Measurements from ENCODE around the gene KCNK3. TPM values are rescaled to one million over a fixed set of nuclear protein-coding genes. Genes with fewer than 3 reads are reported as not detected.

KCNK3 gene
- total and polyA plus RNA-seq, 2 of the 13 experiments (the other 11 are each of a cell fraction or from before 2014, with no cell fraction given), result not detected

DNA sequence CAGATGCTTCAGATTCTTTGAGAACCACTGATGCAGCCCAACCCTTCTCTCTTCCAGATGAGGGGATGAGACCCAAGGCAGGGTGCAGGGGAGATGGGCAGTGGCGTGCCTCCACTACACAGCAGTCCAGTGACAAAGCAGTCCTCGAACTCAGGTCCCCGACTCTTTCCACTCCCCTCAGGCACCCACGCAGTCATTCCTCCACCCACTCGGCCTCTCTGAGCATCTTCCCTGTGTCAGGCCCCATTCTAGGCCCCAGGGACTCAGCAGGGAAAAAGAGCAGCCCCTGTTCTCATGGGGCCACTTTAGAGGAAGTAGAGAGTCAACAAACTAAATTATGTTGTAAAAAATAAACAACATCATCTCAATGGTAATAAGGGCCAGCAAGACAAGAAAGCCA is 15.2 kb downstream of the KCNK3 start:
- Histone ChIP-seq H2AFZ (ENCODE audit: low read length) (no peak overlapping the region), H3K27ac (ENCODE audit: extremely low read length, insufficient read depth, low read length) (no peak overlapping the region), H3K4me1 (ENCODE audit: insufficient read depth, low read length) (no peaks in the 10 kb centered on the region), H3K9ac (ENCODE audit: insufficient read depth, low read depth, low read length) (no peak overlapping the region), H4K20me1 (ENCODE audit: insufficient read depth, low read length) (no peaks in the 10 kb centered on the region; the same call in 1 of the 2 replicates), H3K36me3 (replicated peaks in 1 of 2; ENCODE audit: control insufficient read depth in 1 of 2, insufficient read depth in 2 of 2, low read length in 2 of 2) (no peaks in the 10 kb centered on the region), H3K9me3 (ENCODE audit: low read length) (no peaks in the 10 kb centered on the region), H3K79me2 (ENCODE audit: insufficient read depth, low read length) (no peaks in the 10 kb centered on the region), H3K4me3 (replicated peaks in 1 of 3; ENCODE audit: insufficient read depth in 1 of 3, low read depth in 2 of 3, low read length in 3 of 3) (no peak overlapping the region), H3K4me2 (ENCODE audit: low read depth, low read length) (no peak overlapping the region), H3K27me3 (ENCODE audit: control insufficient read depth in 1 of 2, insufficient read depth in 2 of 2, low read length in 2 of 2) (peaks cover 7 to 86% of the 10 kb centered on the region in 2 experiments; a peak in 4 of 5 replicates)
- FAIRE-seq (no peak), DNase-seq (ENCODE audit: low spot score) (no peak), ATAC-seq (no peak)
- no TSS peak for BruUV-seq (replicated peaks)
- intact Hi-C loops (cut with micrococcal nuclease; ENCODE audit: unreplicated experiment), result no loop called here
- CTCF ChIA-PET (ENCODE audit: low intra/inter-chr PET ratio, low total read pairs), result no interaction called here
- POLR2A ChIA-PET, result no interaction called here
- in situ Hi-C loops (cut with HindIII; ENCODE audit: extremely low pct_ligation_motif_present, low pct_unique_long_range_greater_than_20kb), result no loop called here
- no peak for TF ChIP-seq POLR2AphosphoS2 (IDR thresholded peaks at IDR 0.05; ENCODE audit: low read depth, low read length)
- TF ChIP-seq HNRNPH1 (optimal IDR thresholded peaks at IDR 0.05; ENCODE audit: low read depth, low read length), result no peak
- TF ChIP-seq ZBTB8A (CRISPR knock-in tag; IDR thresholded peaks at IDR 0.05; ENCODE audit: borderline replicate concordance, low read depth), result no peak
- no peak for TF ChIP-seq CAMTA2 (CRISPR knock-in tag; IDR thresholded peaks at IDR 0.05; ENCODE audit: borderline replicate concordance)
- no peak for TF ChIP-seq ZNF350 (CRISPR knock-in tag; IDR thresholded peaks at IDR 0.05; ENCODE audit: borderline replicate concordance, low read depth)
- no peak for TF ChIP-seq ONECUT2 (CRISPR knock-in tag; IDR thresholded peaks at IDR 0.05)
- WGBS (ENCODE audit: low lambda C conversion rate), result 8% methylated on average over 5 of the region's 5 CpGs

DNA sequence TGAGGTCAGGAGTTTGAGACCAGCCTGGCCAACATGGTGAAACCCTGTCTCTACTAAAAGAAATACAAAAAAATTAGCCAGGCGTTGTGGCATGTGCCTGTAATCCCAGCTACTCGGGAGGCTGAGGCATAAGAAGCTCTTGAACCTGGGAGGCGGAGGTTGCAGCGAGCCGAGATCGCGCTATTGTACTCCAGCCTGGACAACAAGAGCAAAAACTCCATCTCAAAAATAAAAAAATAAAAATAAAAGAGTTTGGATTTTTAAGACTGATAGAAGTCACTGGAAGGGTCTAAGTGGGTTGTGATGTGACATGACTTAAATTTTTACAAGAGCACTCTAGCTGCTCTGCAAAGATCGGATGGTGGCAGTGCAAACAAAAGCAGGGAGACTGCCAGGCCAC is 15.9 kb downstream of the KCNK3 start:
- ChIA-PET POLR2A (no interaction called here), CTCF (ENCODE audit: low intra/inter-chr PET ratio, low total read pairs) (no interaction called here)
- Histone ChIP-seq H3K4me3 (replicated peaks in 1 of 3; ENCODE audit: insufficient read depth in 1 of 3, low read depth in 2 of 3, low read length in 3 of 3) (no peak overlapping the region), H3K27me3 (ENCODE audit: control insufficient read depth in 1 of 2, insufficient read depth in 2 of 2, low read length in 2 of 2) (peaks cover 7 to 84% of the 10 kb centered on the region in 2 experiments; a peak in 4 of 5 replicates), H4K20me1 (ENCODE audit: insufficient read depth, low read length) (no peaks in the 10 kb centered on the region; the same call in 1 of the 2 replicates), H3K9me3 (ENCODE audit: low read length) (no peaks in the 10 kb centered on the region), H3K4me2 (ENCODE audit: low read depth, low read length) (no peak overlapping the region), H3K79me2 (ENCODE audit: insufficient read depth, low read length) (no peaks in the 10 kb centered on the region), H3K36me3 (replicated peaks in 1 of 2; ENCODE audit: control insufficient read depth in 1 of 2, insufficient read depth in 2 of 2, low read length in 2 of 2) (no peaks in the 10 kb centered on the region), H2AFZ (ENCODE audit: low read length) (no peak overlapping the region), H3K4me1 (ENCODE audit: insufficient read depth, low read length) (no peaks in the 10 kb centered on the region), H3K9ac (ENCODE audit: insufficient read depth, low read depth, low read length) (no peak overlapping the region), H3K27ac (ENCODE audit: extremely low read length, insufficient read depth, low read length) (no peak overlapping the region)
- no peak for FAIRE-seq
- DNase-seq (ENCODE audit: low spot score), result no peak
- 54% methylated on average over 8 of the region's 8 CpGs for WGBS (ENCODE audit: low lambda C conversion rate)
- TF ChIP-seq NR2F1 (CRISPR knock-in tag; IDR thresholded peaks at IDR 0.05) (no peak), ZNF556 (CRISPR knock-in tag; IDR thresholded peaks at IDR 0.05; ENCODE audit: borderline replicate concordance) (no peak), ZNF121 (CRISPR knock-in tag; IDR thresholded peaks at IDR 0.05) (no peak), ZNF256 (CRISPR knock-in tag; conservative IDR thresholded peaks at IDR 0.05) (no peak)
- intact Hi-C loops (cut with micrococcal nuclease; ENCODE audit: unreplicated experiment) (no loop called here), in situ Hi-C loops (cut with HindIII; ENCODE audit: extremely low pct_ligation_motif_present, low pct_unique_long_range_greater_than_20kb) (no loop called here)
- no TSS peak for BruUV-seq (replicated peaks)
- ATAC-seq, result no peak

All from HepG2 (cell line).